ENCODE measurements around the gene KRT15. TPM values are rescaled to one million over a fixed set of nuclear protein-coding genes. Genes with fewer than 3 reads are reported as not detected.

KRT15 gene
- total RNA-seq, 2 experiments from 2014 or later, result not detected

DNA sequence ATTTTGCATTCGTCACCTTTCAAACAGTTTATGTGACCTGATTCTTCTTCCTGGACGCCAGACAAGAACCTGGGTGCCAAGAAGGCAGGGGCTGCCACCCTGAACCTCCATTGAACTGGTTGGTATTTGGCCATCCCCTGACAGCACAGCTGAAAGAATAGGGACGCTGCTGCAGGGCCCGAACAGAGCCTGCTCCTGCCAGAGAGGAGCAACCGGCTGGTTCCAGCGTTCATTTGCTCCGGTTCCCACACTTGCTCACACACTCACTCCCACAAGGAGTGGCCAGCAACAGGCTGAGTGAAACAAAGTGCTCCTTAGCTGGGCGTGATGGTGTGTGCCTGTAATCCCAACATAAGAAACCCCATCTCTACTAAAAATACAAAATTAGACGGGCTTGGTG lies 38.2 kb upstream of the KRT15 start:
- no peak overlapping the region for H3K4me2 ChIP-seq (ENCODE audit: low read length)
- H4K20me1 ChIP-seq (ENCODE audit: insufficient read depth, low read length), result no peaks in the 10 kb centered on the region
- intact Hi-C loops (cut with micrococcal nuclease; ENCODE audit: unreplicated experiment), result no loop called here
- CTCF ChIA-PET (ENCODE audit: unreplicated experiment), result no interaction called here
- H2AFZ ChIP-seq (ENCODE audit: low read length), result no peak overlapping the region
- no peaks in the 10 kb centered on the region for H3K9me3 ChIP-seq (ENCODE audit: low read length)
- DNase-seq (ENCODE audit: low spot score), result no peak
- H3K9me2 ChIP-seq (ENCODE audit: insufficient read depth, low read length), result no peaks in the 10 kb centered on the region
- H3K79me2 ChIP-seq (ENCODE audit: insufficient read depth, low read depth, low read length), result no peaks in the 10 kb centered on the region
- H3K4me1 ChIP-seq (ENCODE audit: insufficient read depth, low read length, poor library complexity, severe bottlenecking), result no peaks in the 10 kb centered on the region
- TF ChIP-seq EZH2phosphoT487 (IDR thresholded peaks at IDR 0.05; ENCODE audit: borderline replicate concordance, low read depth, low read length), result no peak
- TF ChIP-seq, protein P1, sequence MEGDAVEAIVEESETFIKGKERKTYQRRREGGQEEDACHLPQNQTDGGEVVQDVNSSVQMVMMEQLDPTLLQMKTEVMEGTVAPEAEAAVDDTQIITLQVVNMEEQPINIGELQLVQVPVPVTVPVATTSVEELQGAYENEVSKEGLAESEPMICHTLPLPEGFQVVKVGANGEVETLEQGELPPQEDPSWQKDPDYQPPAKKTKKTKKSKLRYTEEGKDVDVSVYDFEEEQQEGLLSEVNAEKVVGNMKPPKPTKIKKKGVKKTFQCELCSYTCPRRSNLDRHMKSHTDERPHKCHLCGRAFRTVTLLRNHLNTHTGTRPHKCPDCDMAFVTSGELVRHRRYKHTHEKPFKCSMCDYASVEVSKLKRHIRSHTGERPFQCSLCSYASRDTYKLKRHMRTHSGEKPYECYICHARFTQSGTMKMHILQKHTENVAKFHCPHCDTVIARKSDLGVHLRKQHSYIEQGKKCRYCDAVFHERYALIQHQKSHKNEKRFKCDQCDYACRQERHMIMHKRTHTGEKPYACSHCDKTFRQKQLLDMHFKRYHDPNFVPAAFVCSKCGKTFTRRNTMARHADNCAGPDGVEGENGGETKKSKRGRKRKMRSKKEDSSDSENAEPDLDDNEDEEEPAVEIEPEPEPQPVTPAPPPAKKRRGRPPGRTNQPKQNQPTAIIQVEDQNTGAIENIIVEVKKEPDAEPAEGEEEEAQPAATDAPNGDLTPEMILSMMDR (conservative IDR thresholded peaks at IDR 0.05; ENCODE audit: low read length), result no peak
- H3K27ac ChIP-seq (ENCODE audit: low read depth, low read length, poor library complexity, severe bottlenecking), result no peak overlapping the region
- POLR2A ChIA-PET, result no interaction called here
- H3K36me3 ChIP-seq (ENCODE audit: insufficient read depth, low read length), result no peaks in the 10 kb centered on the region
- BruUV-seq (replicated peaks), result no TSS peak
- H3K4me3 ChIP-seq (ENCODE audit: low read depth, low read length, poor library complexity, severe bottlenecking), result no peak overlapping the region

DNA sequence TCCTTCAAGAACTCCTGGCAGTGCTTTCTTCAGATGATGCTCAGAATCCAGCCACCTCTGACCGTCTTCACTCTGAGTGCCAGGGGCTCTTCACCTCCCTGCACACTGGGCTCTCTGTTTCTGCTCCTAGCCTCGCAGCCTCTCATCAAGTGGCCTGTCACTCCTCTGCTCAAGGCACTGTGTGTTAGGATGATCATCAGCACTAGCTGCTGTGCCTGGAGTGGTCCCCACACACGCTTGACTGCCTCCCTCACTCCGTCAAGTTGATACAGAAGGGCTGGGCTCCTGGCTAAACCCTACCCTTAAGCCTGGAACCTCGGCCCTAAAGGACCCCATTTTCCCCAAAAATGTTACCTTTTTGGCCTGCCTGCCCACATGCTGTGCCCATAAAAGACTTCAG lies 37.6 kb upstream of the KRT15 start:
- POLR2A ChIA-PET, result no interaction called here
- TF ChIP-seq, protein P1 (conservative IDR thresholded peaks at IDR 0.05; ENCODE audit: low read length), result no peak
- no peak for TF ChIP-seq EZH2phosphoT487 (IDR thresholded peaks at IDR 0.05; ENCODE audit: borderline replicate concordance, low read depth, low read length)
- no peak overlapping the region for H3K4me3 ChIP-seq (ENCODE audit: low read depth, low read length, poor library complexity, severe bottlenecking)
- H2AFZ ChIP-seq (ENCODE audit: low read length), result no peak overlapping the region
- DNase-seq (ENCODE audit: low spot score), result no peak
- CTCF ChIA-PET (ENCODE audit: unreplicated experiment), result no interaction called here
- no peaks in the 10 kb centered on the region for H3K4me1 ChIP-seq (ENCODE audit: insufficient read depth, low read length, poor library complexity, severe bottlenecking)
- H3K9me3 ChIP-seq (ENCODE audit: low read length), result no peaks in the 10 kb centered on the region
- no peaks in the 10 kb centered on the region for H3K9me2 ChIP-seq (ENCODE audit: insufficient read depth, low read length)
- no peak overlapping the region for H3K4me2 ChIP-seq (ENCODE audit: low read length)
- BruUV-seq (replicated peaks), result no TSS peak
- no peaks in the 10 kb centered on the region for H3K36me3 ChIP-seq (ENCODE audit: insufficient read depth, low read length)
- H3K79me2 ChIP-seq (ENCODE audit: insufficient read depth, low read depth, low read length), result no peaks in the 10 kb centered on the region
- no peak overlapping the region for H3K27ac ChIP-seq (ENCODE audit: low read depth, low read length, poor library complexity, severe bottlenecking)
- no peaks in the 10 kb centered on the region for H4K20me1 ChIP-seq (ENCODE audit: insufficient read depth, low read length)
- intact Hi-C loops (cut with micrococcal nuclease; ENCODE audit: unreplicated experiment), result no loop called here

DNA sequence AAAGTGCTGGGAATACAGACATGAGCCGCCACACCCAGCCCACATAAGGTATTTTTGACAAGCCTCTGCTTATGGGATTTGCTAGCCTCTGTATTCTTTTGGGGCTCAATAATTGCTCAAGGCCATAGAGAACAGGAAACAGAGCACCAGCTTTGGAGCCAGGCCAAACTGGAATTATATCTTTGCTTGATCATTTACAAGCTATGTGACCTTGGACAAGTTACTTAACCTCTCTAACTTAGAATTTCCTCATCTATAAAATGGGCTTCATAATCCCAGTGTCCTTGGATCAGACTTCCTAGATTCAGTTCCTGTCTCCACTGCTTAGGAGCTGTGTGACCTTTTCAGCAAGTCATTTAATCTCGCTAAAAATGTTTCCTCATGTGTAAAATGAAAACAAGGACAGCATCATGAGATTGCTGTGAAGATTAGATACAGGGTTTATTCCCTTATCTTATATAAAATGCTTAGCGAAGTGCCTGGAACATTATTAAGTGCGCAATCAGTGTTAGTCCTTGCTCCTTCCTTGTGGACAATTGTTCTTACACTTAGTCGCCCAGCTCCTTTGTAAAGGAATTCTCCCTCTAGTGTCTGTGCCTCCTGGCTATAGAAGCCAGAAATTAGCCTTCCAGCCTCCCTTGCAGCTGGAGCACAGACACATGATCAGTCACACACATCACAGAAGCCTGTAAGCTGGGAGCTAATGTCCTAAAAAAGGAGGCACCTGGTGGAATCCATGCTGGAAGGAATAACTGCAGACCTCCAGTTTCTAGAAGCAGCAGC lies 36.6 kb upstream of the KRT15 start:
- H3K4me1 ChIP-seq (ENCODE audit: insufficient read depth, low read length, poor library complexity, severe bottlenecking), result no peaks in the 10 kb centered on the region
- no peaks in the 10 kb centered on the region for H3K9me2 ChIP-seq (ENCODE audit: insufficient read depth, low read length)
- intact Hi-C loops (cut with micrococcal nuclease; ENCODE audit: unreplicated experiment), result no loop called here
- no peaks in the 10 kb centered on the region for H3K36me3 ChIP-seq (ENCODE audit: insufficient read depth, low read length)
- TF ChIP-seq, protein P1 (conservative IDR thresholded peaks at IDR 0.05; ENCODE audit: low read length), result no peak
- TF ChIP-seq EZH2phosphoT487 (IDR thresholded peaks at IDR 0.05; ENCODE audit: borderline replicate concordance, low read depth, low read length), result no peak
- no peaks in the 10 kb centered on the region for H3K79me2 ChIP-seq (ENCODE audit: insufficient read depth, low read depth, low read length)
- H3K4me3 ChIP-seq (ENCODE audit: low read depth, low read length, poor library complexity, severe bottlenecking), result no peak overlapping the region
- H2AFZ ChIP-seq (ENCODE audit: low read length), result no peak overlapping the region
- POLR2A ChIA-PET, result no interaction called here
- CTCF ChIA-PET (ENCODE audit: unreplicated experiment), result no interaction called here
- no peak for DNase-seq (ENCODE audit: low spot score)
- H4K20me1 ChIP-seq (ENCODE audit: insufficient read depth, low read length), result no peaks in the 10 kb centered on the region
- no peaks in the 10 kb centered on the region for H3K9me3 ChIP-seq (ENCODE audit: low read length)
- no TSS peak for BruUV-seq (replicated peaks)
- H3K27ac ChIP-seq (ENCODE audit: low read depth, low read length, poor library complexity, severe bottlenecking), result no peak overlapping the region
- no peak overlapping the region for H3K4me2 ChIP-seq (ENCODE audit: low read length)

All from OCI-LY7 (cell line).